Psoas muscle (tissue), 8 donors: ENCODE results near the gene RPL36A. TPM values are rescaled to one million over a fixed set of nuclear protein-coding genes. Genes with fewer than 3 reads are reported as not detected.

Experiments
- ATAC-seq, 4 donors: fragments of 200-7000 bp; cut with Tn5 transposase; one replicate each; pipeline ENCODE4 v1.9.1; 2020; ENCODE audit warnings: moderate library complexity in 3 of 4, mild to moderate bottlenecking in 2 of 4
- DNase-seq, 2 donors: peaks; one replicate each; pipeline ENCODE4 v3.0.0-alpha.2; 2020
- H3K27ac ChIP-seq: fragments of 200-600 bp; one replicate; pipeline ENCODE4 v1.8.0; 2022
- H3K27me3 ChIP-seq, 3 donors: fragments of 200-600 bp in 1 of 3; one replicate each; pipeline versions ENCODE4 v1.6.1 to v1.8.0; 2013 to 2022; ENCODE audit warnings: low read length in 2 of 3, mild to moderate bottlenecking in 2 of 3, moderate library complexity in 1 of 3; ENCODE audit not compliant: insufficient read depth in 3 of 3
- H3K36me3 ChIP-seq, 2 donors: fragments of 200-600 bp in 1 of 2; one replicate each; pipeline versions ENCODE4 v1.6.1 to v1.8.0; 2013 to 2022; ENCODE audit warnings: low read depth in 1 of 2, mild to moderate bottlenecking in 1 of 2, moderate library complexity in 1 of 2; ENCODE audit not compliant: insufficient read depth in 1 of 2
- H3K4me1 ChIP-seq: fragments of 200-600 bp; one replicate; pipeline ENCODE4 v1.8.0; 2022
- H3K4me3 ChIP-seq: fragments of 200-600 bp; one replicate; pipeline ENCODE4 v1.8.0; 2022; ENCODE audit warnings: mild to moderate bottlenecking
- H3K9me3 ChIP-seq: fragments of 200-600 bp; one replicate; pipeline ENCODE4 v1.8.0; 2022
- WGBS, 3 donors: extraction: QIAGEN DNeasy Blood & Tissue Kit; methylation state at CpG; one replicate each; pipeline versions ENCODE4 v1.1.6 to v1.1.7; 2013; 5-methylcytosine and 5-hydroxymethylcytosine counted together
- intact Hi-C, 2 donors: fragments of 100-400 bp; cut with DNase I; formaldehyde crosslinking; loops; one replicate each; pipeline versions ENCODE4 v1.11.0 to v1.14.2; 2022
- polyA plus RNA-seq, 3 donors: library from polyadenylated mRNA; stranded (reverse); fragments of 200-250 nt; gene quantifications; one replicate each; pipeline ENCODE4 v1.2.3, GENCODE V29; 2013
- total RNA-seq, 4 donors: library from RNA; stranded (reverse); fragmentation: NEBNext Ultra II Directional in 2 of 4; extraction: Animal tissue kit (Norgen Biotek cat#: 25700) in 2 of 4; gene quantifications; one replicate each; pipeline versions ENCODE4 v1.2.1 to v1.2.4, GENCODE V29; 2021 to 2023
- TF ChIP-seq, protein P1 (sequence below): fragments of 200-600 bp; IDR thresholded peaks from one replicate; pipeline ENCODE4 v1.8.0; 2022; ENCODE audit warnings: antibody characterized with exemption
- donor health status: healthy with polysubstance abuse.
- donor health status: DM: no; HTN: no; CAD: no; lungs with moderate emphysema.
- donor health status: Bipolar disorder and iron deficiency.
- donor health status: healthy.
- donor health status: DM: yes; HTN: yes; CAD: no.
- donor health status: DM: no; HTN: no; CAD: no.
- donor health status: DM: no; HTN: no; CAD: no.
- donor health status: DM: yes; HTN: yes; CAD: no.

RPL36A gene
- total and polyA plus RNA-seq, 7 donors, result 102 to 1,450 (median 181) TPM

- Histone ChIP-seq H3K27me3 (peaks cover 0 to 5% (median 0%) of the 10 kb centered on the region in 3 donors), H3K36me3 (no peaks in the 10 kb centered on the region), H3K9me3 (no peaks in the 10 kb centered on the region), H3K4me3 (no peak overlapping the region), H3K27ac (no peak overlapping the region), H3K4me1 (no peaks in the 10 kb centered on the region)
- 82 to 100% (median 88%) methylated on average over 1 of the region's 1 CpG for WGBS, 3 donors
- TF ChIP-seq, protein P1, sequence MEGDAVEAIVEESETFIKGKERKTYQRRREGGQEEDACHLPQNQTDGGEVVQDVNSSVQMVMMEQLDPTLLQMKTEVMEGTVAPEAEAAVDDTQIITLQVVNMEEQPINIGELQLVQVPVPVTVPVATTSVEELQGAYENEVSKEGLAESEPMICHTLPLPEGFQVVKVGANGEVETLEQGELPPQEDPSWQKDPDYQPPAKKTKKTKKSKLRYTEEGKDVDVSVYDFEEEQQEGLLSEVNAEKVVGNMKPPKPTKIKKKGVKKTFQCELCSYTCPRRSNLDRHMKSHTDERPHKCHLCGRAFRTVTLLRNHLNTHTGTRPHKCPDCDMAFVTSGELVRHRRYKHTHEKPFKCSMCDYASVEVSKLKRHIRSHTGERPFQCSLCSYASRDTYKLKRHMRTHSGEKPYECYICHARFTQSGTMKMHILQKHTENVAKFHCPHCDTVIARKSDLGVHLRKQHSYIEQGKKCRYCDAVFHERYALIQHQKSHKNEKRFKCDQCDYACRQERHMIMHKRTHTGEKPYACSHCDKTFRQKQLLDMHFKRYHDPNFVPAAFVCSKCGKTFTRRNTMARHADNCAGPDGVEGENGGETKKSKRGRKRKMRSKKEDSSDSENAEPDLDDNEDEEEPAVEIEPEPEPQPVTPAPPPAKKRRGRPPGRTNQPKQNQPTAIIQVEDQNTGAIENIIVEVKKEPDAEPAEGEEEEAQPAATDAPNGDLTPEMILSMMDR, result no peak
- DNase-seq (no peak), ATAC-seq (no peak)
- intact Hi-C loops, result no loop called here
These were observed 25.5 kb upstream of the RPL36A start for GRCh38 chrX:101365301-101365795.

DNA sequence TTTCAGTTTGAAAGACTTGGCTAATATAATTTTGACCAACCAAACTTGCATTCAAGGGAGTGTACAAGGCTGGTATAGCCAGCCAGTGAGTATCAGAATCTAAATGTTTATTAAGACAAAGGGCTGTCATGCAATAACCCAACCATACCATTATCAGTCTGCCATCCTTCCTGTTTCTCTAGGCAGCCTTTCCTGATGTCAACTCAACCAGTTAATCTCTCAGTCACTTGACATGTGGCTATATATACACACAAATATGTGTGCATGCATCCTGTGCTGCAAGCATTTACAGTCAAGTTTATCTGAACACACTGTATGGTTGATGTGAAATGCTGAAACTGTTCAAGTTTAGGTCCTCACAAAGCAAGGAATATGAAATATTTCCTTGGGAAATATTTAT, 22.0 kb upstream of the RPL36A start:
- ATAC-seq (no peak), DNase-seq (no peak)
- Histone ChIP-seq H3K4me1 (no peaks in the 10 kb centered on the region), H3K27me3 (peaks cover 0 to 22% (median 0%) of the 10 kb centered on the region in 3 donors), H3K36me3 (no peaks in the 10 kb centered on the region), H3K27ac (no peak overlapping the region), H3K4me3 (no peak overlapping the region), H3K9me3 (no peaks in the 10 kb centered on the region)
- intact Hi-C loops, result no loop called here
- TF ChIP-seq, protein P1, result no peak

DNA sequence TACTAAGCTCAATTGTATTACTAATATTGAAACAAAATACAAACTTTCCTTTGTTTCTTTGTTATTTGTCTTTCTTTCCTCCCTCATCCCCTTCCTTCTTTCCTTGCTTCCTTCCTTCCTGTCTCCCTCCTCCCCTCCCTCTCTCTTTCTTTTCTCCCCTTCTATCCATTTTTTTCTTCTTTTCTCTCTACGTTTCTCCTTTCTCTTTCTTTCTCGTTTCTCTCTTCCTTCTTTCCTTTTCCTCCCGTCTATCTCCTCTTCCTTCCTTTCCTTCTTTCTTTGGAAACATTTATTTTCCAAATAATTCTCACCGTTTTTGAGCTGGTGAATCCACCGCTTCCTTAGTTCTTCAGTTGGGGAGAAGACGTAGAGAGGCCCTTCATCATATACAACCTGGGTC, 21.1 kb upstream of the RPL36A start:
- Histone ChIP-seq H3K4me1 (no peaks in the 10 kb centered on the region), H3K27me3 (peaks cover 0 to 16% (median 0%) of the 10 kb centered on the region in 3 donors), H3K9me3 (no peaks in the 10 kb centered on the region), H3K36me3 (no peaks in the 10 kb centered on the region), H3K4me3 (no peak overlapping the region), H3K27ac (no peak overlapping the region)
- no peak for DNase-seq
- intact Hi-C loops, result no loop called here
- TF ChIP-seq, protein P1, result no peak
- 62 to 75% (median 67%) methylated on average over 6 of the region's 6 CpGs for WGBS, 3 donors
- ATAC-seq, result no peak

DNA sequence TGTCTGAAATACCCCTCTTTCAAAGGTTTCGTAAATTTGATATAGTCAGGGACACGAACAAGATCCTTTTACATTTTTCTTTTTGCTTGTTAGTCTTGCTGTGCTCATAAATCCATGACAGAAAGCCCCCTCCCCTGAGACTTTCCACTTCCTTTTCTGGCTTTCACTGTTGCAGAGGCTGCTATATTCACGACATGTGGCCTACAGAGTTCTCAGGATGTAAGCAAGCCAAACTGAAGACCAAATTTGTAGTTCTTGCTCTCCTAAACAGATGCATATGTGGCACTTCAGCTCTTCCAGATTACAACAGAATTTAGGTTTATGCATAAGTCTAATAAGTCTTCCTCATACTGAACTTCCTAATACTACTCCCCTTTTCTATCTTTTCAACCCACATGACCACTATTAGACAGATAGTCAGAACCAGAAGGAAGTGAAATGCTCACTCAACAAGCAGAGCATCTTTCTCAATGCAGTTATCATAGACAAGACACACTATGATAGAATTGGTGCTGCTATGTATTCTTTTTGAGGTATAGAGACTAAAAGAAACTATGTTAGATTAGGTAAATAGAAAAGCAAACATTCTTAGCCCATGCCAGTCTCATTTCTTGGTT, 19.8 kb upstream of the RPL36A start:
- no peaks in the 10 kb centered on the region for H3K9me3 ChIP-seq
- intact Hi-C loops, result no loop called here
- TF ChIP-seq, protein P1, result no peak
- no peaks in the 10 kb centered on the region for H3K4me1 ChIP-seq
- no peaks in the 10 kb centered on the region for H3K36me3 ChIP-seq
- 22 to 41% (median 28%) methylated on average over 3 of the region's 3 CpGs for WGBS, 3 donors
- H3K27ac ChIP-seq, result no peak overlapping the region
- H3K27me3 ChIP-seq, result peaks cover 0 to 16% (median 0%) of the 10 kb centered on the region in 3 donors
- no peak for DNase-seq
- no peak for ATAC-seq
- no peak overlapping the region for H3K4me3 ChIP-seq

DNA sequence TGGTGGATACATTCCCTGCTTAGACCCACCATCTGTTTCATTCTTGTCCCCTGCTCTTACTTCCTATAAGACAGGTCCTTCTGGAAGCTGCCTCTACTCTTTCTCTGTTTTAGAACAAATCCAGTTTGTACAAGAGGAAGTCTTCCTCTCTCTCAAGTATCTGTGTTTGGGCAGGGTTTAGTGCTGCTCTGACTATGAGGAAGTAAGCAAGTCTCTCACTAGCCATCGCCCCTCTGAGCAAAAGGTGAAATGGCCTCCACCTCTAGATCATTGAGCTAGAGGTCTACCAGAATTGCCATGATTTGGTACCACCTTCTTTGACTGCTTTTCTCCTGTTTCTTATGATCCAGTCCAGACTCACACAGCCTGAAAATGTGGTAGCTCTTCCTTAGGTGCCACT, 13.3 kb upstream of the RPL36A start:
- H3K27me3 ChIP-seq, result peaks cover 0 to 4% (median 0%) of the 10 kb centered on the region in 3 donors
- H3K4me3 ChIP-seq, result no peak overlapping the region
- H3K27ac ChIP-seq, result no peak overlapping the region
- H3K36me3 ChIP-seq, result no peaks in the 10 kb centered on the region
- no peaks in the 10 kb centered on the region for H3K4me1 ChIP-seq
- H3K9me3 ChIP-seq, result no peaks in the 10 kb centered on the region
- 68 to 94% (median 74%) methylated on average over 1 of the region's 1 CpG for WGBS, 3 donors
- DNase-seq, result no peak
- TF ChIP-seq, protein P1, result no peak
- intact Hi-C loops, result no loop called here
- no peak for ATAC-seq
